HT-29 (cell line): ENCODE measurements around the gene ESPN. TPM values are rescaled to one million over a fixed set of nuclear protein-coding genes. Genes with fewer than 3 reads are reported as not detected.
A peak's percentile ranks its signal among the peaks of the same experiment; 100 is the strongest.
"Not testable (repeated sequence)": the region's sequence is repeated elsewhere in the genome, so short reads cannot be mapped to it uniquely, and the experiment has no call there.

Experiments used
- DNase-seq: peaks from one replicate; pipeline ENCODE4 v3.0.0-alpha.2; 2015; ENCODE audit warnings: low spot score
- total RNA-seq: library from RNA; depleted of rRNA; stranded (reverse); fragments of >200 nt; shearing (Covaris generic); gene quantifications from 2 replicates; pipeline ENCODE4 v1.2.3, GENCODE V29; 2014

The ESPN gene
- total RNA-seq, 1 experiment from 2014 or later, result 5.2 TPM

- peak; percentile 43 for DNase-seq
Measured at GRCh38 chr1:6427441-6428390, 3.1 kb downstream of the ESPN start.

GRCh38 chr1:6428453-6428852 lies 3.9 kb downstream of the ESPN start:
- DNase-seq, result not testable (repeated sequence)

GRCh38 chr1:6429660-6430411 lies 5.3 kb downstream of the ESPN start:
- DNase-seq, result not testable (repeated sequence)

GRCh38 chr1:6431645-6432579 lies 7.3 kb downstream of the ESPN start:
- not testable (repeated sequence) for DNase-seq

GRCh38 chr1:6434186-6434585 lies 9.6 kb downstream of the ESPN start:
- no peak for DNase-seq

GRCh38 chr1:6435129-6435528 lies 10.6 kb downstream of the ESPN start:
- no peak for DNase-seq

GRCh38 chr1:6435547-6435946 lies 11.0 kb downstream of the ESPN start:
- no peak for DNase-seq

GRCh38 chr1:6436277-6436676 lies 11.7 kb downstream of the ESPN start:
- not testable (repeated sequence) for DNase-seq

GRCh38 chr1:6437012-6437700 lies 12.6 kb downstream of the ESPN start:
- DNase-seq, result peak; percentile 76

GRCh38 chr1:6438047-6438525 lies 13.5 kb downstream of the ESPN start:
- peak; percentile 86 for DNase-seq

- peak; percentile 61 for DNase-seq
Measured at GRCh38 chr1:6440198-6441126, 15.9 kb downstream of the ESPN start.

- no peak for DNase-seq
Measured at GRCh38 chr1:6441586-6441985, 17.0 kb downstream of the ESPN start.

- DNase-seq, result no peak
Measured at GRCh38 chr1:6443339-6444115, 19.0 kb downstream of the ESPN start.

- no peak for DNase-seq
Measured at GRCh38 chr1:6444377-6444776, 19.8 kb downstream of the ESPN start.

GRCh38 chr1:6445062-6445763 lies 20.6 kb downstream of the ESPN start:
- DNase-seq, result peak; percentile 66

- DNase-seq, result not testable (repeated sequence)
Measured at GRCh38 chr1:6445929-6446328, 21.4 kb downstream of the ESPN start.

GRCh38 chr1:6446665-6447015 lies 22.1 kb downstream of the ESPN start:
- DNase-seq, result no peak
